Endothelial cell of umbilical vein (primary cell): Measurements from ENCODE around the gene WDR82. TPM values are rescaled to one million over a fixed set of nuclear protein-coding genes. Genes with fewer than 3 reads are reported as not detected.

Experiments used
- BruUV-seq: library from RNA; stranded (reverse); fragments of 400-500 nt; replicated peaks from 2 replicates; lab custom pipeline; 2021; lab: Mats Ljungman, UMichigan
- CTCF ChIA-PET: fragments of 300-600, 350-600 bp; sonication (Branson Sonifier 250); formaldehyde crosslinking; loops from one replicate; lab custom pipeline; 2021; ENCODE audit warnings: antibody characterized with exemption, inconsistent platforms; lab: Charles Lee
- POLR2A ChIA-PET: fragments of 300-600, 350-600 bp; sonication (Branson Sonifier 250); formaldehyde crosslinking; loops from one replicate; lab custom pipeline; 2021; ENCODE audit warnings: antibody characterized with exemption, inconsistent platforms; lab: Charles Lee
- DNase-seq: peaks from one replicate; pipeline ENCODE4 v3.0.0-alpha.2; 2011; ENCODE audit warnings: low read depth, low spot score
- FAIRE-seq: peaks from 2 replicates; lab custom pipeline; 2011; peaks lifted over from hg19 to GRCh38; lab: Jason Lieb, UNC
- H2AFZ ChIP-seq: 2 replicates; pipeline ENCODE4 v1.6.0; 2012; ENCODE audit warnings: low read depth, low read length, control low read depth, inconsistent platforms
- H3K27ac ChIP-seq: 2 replicates; pipeline ENCODE4 v1.5.1; 2011; ENCODE audit warnings: low read depth, mild to moderate bottlenecking, control low read depth, low read length, moderate library complexity; ENCODE audit not compliant: insufficient read depth
- H3K27me3 ChIP-seq, 2 experiments: 2 replicates each; pipeline versions ENCODE4 v1.6.0 to v1.6.1; 2011; ENCODE audit warnings: low read length in 2 of 2, mixed read lengths in 1 of 2; ENCODE audit not compliant: control insufficient read depth in 2 of 2, insufficient read depth in 2 of 2
- H3K36me3 ChIP-seq, 2 experiments: 2 replicates in 1 of 2; 3 replicates in 1 of 2; pipeline ENCODE4 v1.5.1; 2011; ENCODE audit warnings: low read length in 2 of 2, mild to moderate bottlenecking in 1 of 2, moderate library complexity in 1 of 2; ENCODE audit not compliant: control insufficient read depth in 2 of 2, insufficient read depth in 2 of 2; ENCODE audit errors: extremely low read depth in 1 of 2
- H3K4me1 ChIP-seq: 3 replicates; pipeline ENCODE4 v1.5.1; 2011; ENCODE audit warnings: mild to moderate bottlenecking, low read length; ENCODE audit not compliant: control insufficient read depth, insufficient read depth; ENCODE audit errors: extremely low read depth
- H3K4me2 ChIP-seq: 2 replicates; pipeline ENCODE4 v1.6.1; 2011; ENCODE audit warnings: low read length, control low read depth, mixed read lengths; ENCODE audit not compliant: insufficient read depth
- H3K4me3 ChIP-seq, 3 experiments: fragments of 200-600 bp in 1 of 3; sonication (generic), shearing (Covaris generic) in 1 of 3; replicated peaks in 1 of 3; 2 replicates each; pipeline ENCODE4 v1.5.1; 2011 to 2016; ENCODE audit warnings: control low read depth in 3 of 3, low read length in 3 of 3, mild to moderate bottlenecking in 2 of 3, inconsistent platforms in 1 of 3, low read depth in 1 of 3, moderate library complexity in 1 of 3; ENCODE audit not compliant: insufficient read depth in 1 of 3
- H3K79me2 ChIP-seq: 2 replicates; pipeline ENCODE4 v1.6.0; 2012; ENCODE audit warnings: low read length, inconsistent platforms; ENCODE audit not compliant: control insufficient read depth, insufficient read depth
- H3K9ac ChIP-seq: replicated peaks from 2 replicates; pipeline ENCODE3; 2011; ENCODE audit warnings: low read length, control low read depth; ENCODE audit not compliant: insufficient read depth; ENCODE audit errors: extremely low read depth
- H3K9me1 ChIP-seq: replicated peaks from 3 replicates; pipeline ENCODE4 v1.6.0; 2011; ENCODE audit warnings: mild to moderate bottlenecking, low read length; ENCODE audit not compliant: control insufficient read depth, insufficient read depth; ENCODE audit errors: extremely low read depth
- H3K9me3 ChIP-seq: replicated peaks from 2 replicates; pipeline ENCODE4 v1.5.1; 2012; ENCODE audit warnings: low read length, inconsistent platforms; ENCODE audit not compliant: control insufficient read depth, insufficient read depth
- H4K20me1 ChIP-seq: replicated peaks from 2 replicates; pipeline ENCODE3; 2011; ENCODE audit warnings: mild to moderate bottlenecking, low read length; ENCODE audit not compliant: control insufficient read depth, insufficient read depth; ENCODE audit errors: extremely low read depth
- EZH2 ChIP-seq: IDR thresholded peaks from 2 replicates; pipeline ENCODE4 v1.6.1; 2012; ENCODE audit warnings: borderline replicate concordance, low read depth, mild to moderate bottlenecking, moderate library complexity, low read length, inconsistent platforms; ENCODE audit not compliant: severe bottlenecking
- FOS ChIP-seq: IDR thresholded peaks from 2 replicates; pipeline ENCODE4 v1.6.1; 2011; ENCODE audit warnings: mild to moderate bottlenecking, low read length, moderate library complexity, borderline replicate concordance; ENCODE audit not compliant: insufficient read depth
- GATA2 ChIP-seq: IDR thresholded peaks from 2 replicates; pipeline ENCODE4 v1.7.0; 2011; ENCODE audit warnings: low read depth, mild to moderate bottlenecking, moderate library complexity, mixed read lengths, low read length; ENCODE audit not compliant: insufficient read length, insufficient read depth
- JUN ChIP-seq: IDR thresholded peaks from 2 replicates; pipeline ENCODE4 v1.6.1; 2011; ENCODE audit warnings: borderline replicate concordance, low read depth; ENCODE audit not compliant: insufficient read length, insufficient read depth
- MAX ChIP-seq: IDR thresholded peaks from 2 replicates; pipeline ENCODE4 v1.6.1; 2011; ENCODE audit not compliant: insufficient read depth, insufficient read length
- POLR2A ChIP-seq: IDR thresholded peaks from 2 replicates; pipeline ENCODE4 v1.6.1; 2012; ENCODE audit warnings: low read depth, mild to moderate bottlenecking, control low read depth, low read length
- POLR2AphosphoS5 ChIP-seq: IDR thresholded peaks from 2 replicates; pipeline ENCODE4 v1.6.1; 2012; ENCODE audit warnings: low read depth, mild to moderate bottlenecking, control low read depth, low read length, moderate library complexity; ENCODE audit not compliant: insufficient read depth
- dilution Hi-C: fragments of 300-500 bp; cut with MboI; formaldehyde crosslinking; loops from one replicate; pipeline ENCODE4 v1.15.0; 2019; ENCODE audit warnings: low sequenced_read_pairs; ENCODE audit not compliant: extremely low pct_ligation_motif_present
- intact Hi-C: fragments of 100-400 bp; cut with micrococcal nuclease; formaldehyde crosslinking; loops from one replicate; pipeline ENCODE4 v1.10.0; 2022
- polyA plus RNA-seq, 4 experiments: library from polyadenylated mRNA; depleted of rRNA in 3 of 4; stranded (reverse) in 3 of 4; unstranded in 1 of 4; fragments of >200 nt; gene quantifications; 2 replicates each; pipeline versions ENCODE4 v1.2.1 to v1.2.3, GENCODE V29; 2011 to 2012; ENCODE audit warnings: missing spikeins in 1 of 4
- total RNA-seq: library from RNA; stranded (reverse); gene quantifications from 2 replicates; pipeline ENCODE4 v1.2.3, GENCODE V29; 2021
- TF ChIP-seq, protein P1 (sequence below), 2 donors: IDR thresholded peaks; 1 replicate in 1 of 2; 2 replicates in 1 of 2; pipeline ENCODE4 v1.5.1; 2011; ENCODE audit warnings: low read length in 2 of 2, mild to moderate bottlenecking in 2 of 2, moderate library complexity in 2 of 2, control low read depth in 1 of 2, inconsistent platforms in 1 of 2, low read depth in 1 of 2; ENCODE audit not compliant: insufficient read depth in 1 of 2; ENCODE audit errors: extremely low read depth in 1 of 2

Gene WDR82
- total and polyA plus RNA-seq, 2 donors (not counting 3 experiments of a cell fraction or from before 2014, with no cell fraction given): 39.9 to 71.3 TPM

DNA sequence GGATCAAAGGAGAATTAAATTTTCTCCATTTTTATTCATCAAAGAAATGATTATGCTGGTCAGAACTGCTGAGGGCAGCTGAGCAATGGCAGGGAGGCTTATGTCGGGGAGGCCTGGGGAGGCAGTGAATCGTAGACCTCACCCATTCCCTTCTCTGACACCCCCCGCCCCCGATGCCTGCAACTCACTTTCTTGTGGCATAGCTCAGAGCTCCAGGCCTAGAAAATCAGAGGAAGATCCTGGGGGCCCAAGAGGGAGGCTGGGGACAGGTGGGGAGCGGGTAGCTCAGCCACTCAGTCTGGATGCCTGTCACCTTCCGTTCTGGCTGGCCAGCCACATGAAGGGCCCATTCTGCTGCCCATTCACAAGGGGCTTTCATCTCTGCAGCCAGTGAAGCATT lies 36.6 kb upstream of the WDR82 start:
- Histone ChIP-seq H2AFZ (no peak overlapping the region), H3K27ac (no peak overlapping the region), H4K20me1 (no peaks in the 10 kb centered on the region), H3K9me1 (no peaks in the 10 kb centered on the region), H3K4me2 (no peak overlapping the region), H3K4me1 (peaks cover 19% of the 10 kb centered on the region), H3K36me3 (no peaks in the 10 kb centered on the region), H3K27me3 (no peaks in the 10 kb centered on the region), H3K4me3 (no peak overlapping the region), H3K79me2 (no peaks in the 10 kb centered on the region), H3K9me3 (no peaks in the 10 kb centered on the region), H3K9ac (no peak overlapping the region)
- no TSS peak for BruUV-seq
- no peak for TF ChIP-seq EZH2
- TF ChIP-seq, protein P1, sequence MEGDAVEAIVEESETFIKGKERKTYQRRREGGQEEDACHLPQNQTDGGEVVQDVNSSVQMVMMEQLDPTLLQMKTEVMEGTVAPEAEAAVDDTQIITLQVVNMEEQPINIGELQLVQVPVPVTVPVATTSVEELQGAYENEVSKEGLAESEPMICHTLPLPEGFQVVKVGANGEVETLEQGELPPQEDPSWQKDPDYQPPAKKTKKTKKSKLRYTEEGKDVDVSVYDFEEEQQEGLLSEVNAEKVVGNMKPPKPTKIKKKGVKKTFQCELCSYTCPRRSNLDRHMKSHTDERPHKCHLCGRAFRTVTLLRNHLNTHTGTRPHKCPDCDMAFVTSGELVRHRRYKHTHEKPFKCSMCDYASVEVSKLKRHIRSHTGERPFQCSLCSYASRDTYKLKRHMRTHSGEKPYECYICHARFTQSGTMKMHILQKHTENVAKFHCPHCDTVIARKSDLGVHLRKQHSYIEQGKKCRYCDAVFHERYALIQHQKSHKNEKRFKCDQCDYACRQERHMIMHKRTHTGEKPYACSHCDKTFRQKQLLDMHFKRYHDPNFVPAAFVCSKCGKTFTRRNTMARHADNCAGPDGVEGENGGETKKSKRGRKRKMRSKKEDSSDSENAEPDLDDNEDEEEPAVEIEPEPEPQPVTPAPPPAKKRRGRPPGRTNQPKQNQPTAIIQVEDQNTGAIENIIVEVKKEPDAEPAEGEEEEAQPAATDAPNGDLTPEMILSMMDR (IDR thresholded peaks at IDR 0.05; ENCODE audit: extremely low read depth in 1 of 2, insufficient read depth in 1 of 2, low read depth in 1 of 2, low read length in 2 of 2): no peak
- TF ChIP-seq JUN: no peak
- TF ChIP-seq POLR2AphosphoS5: no peak
- TF ChIP-seq GATA2: no peak
- no peak for TF ChIP-seq POLR2A
- no peak for TF ChIP-seq FOS
- TF ChIP-seq MAX: no peak
- dilution Hi-C loops (no loop called here), intact Hi-C loops (no loop called here)
- ChIA-PET CTCF (interaction anchor here (2.9 kb wide), 1 partner anchor 24 kb away, joined by 8 read pairs; no protein-coding TSS in a partner anchor), POLR2A (no interaction called here)
- DNase-seq (no peak), FAIRE-seq (no peak)
